HG02970 (cell line): ENCODE data around the gene SPPL2B.
"Not testable (repeated sequence)": the region's sequence is repeated elsewhere in the genome, so short reads cannot be mapped to it uniquely, and the experiment has no call there.

Experiments used
- ATAC-seq: cut with Tn5 transposase; IDR thresholded peaks from one replicate; pipeline ENCODE4 v1.9.1; 2021; ENCODE audit warnings: mild to moderate bottlenecking, moderate library complexity, moderate number of reproducible peaks; ENCODE audit not compliant: unreplicated experiment, low FRiP score

The SPPL2B gene

DNA sequence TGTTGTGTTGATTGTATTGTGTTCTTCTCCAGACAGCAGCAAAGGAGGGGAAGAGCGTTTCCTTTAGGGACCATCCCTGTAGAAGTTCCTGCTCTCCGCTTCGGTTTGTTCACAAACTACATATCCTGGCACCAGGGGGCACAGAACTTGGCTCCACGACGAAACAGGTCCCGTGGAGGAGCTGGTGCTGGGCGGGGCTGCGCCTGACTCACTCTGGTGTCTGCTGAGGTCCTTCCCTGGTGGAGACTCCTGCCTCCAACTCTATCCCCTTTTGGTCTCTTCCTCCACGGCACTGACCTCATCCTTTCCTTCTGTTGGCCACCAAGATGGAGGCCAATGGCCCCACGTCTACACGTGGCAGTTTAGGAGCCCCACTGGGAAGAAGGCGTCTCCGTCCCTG, 46.3 kb downstream of the SPPL2B start:
- ATAC-seq, result no peak

GRCh38 chr19:2375353-2376121, 47.1 kb downstream of the SPPL2B start:
- no peak for ATAC-seq

GRCh38 chr19:2376784-2377519, 48.5 kb downstream of the SPPL2B start:
- no peak for ATAC-seq

GRCh38 chr19:2380567-2380966, 52.1 kb downstream of the SPPL2B start:
- ATAC-seq, result no peak

GRCh38 chr19:2381148-2381820, 52.8 kb downstream of the SPPL2B start:
- no peak for ATAC-seq

DNA sequence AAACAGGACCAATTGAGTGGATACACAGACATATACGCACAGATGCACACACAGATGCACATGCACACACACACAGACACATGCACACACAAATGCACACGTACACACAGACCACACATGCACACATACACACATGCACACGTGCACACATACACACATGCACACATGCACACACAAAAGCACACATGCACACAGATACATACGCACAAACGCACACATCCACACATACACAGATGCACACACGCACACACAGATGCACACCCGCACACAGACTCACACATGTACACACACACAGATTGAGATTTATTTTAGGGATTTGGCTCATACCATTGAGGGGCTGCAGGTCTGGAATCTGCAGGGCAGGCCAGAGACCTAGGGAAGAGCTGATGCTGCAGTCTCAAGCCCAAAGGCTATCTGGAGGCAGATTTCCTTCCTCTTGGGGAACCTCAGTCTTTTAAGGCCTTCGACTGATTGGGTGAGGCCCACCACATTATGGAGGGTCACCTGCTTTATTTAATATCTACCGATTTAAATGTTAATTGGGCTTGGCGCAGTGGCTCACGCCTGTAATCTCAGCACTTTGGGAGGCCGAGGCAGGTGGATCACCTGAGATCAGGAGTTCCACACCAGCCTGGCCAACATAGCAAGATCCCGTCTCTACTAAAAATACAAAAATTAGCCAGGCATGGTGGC, 54.2 kb downstream of the SPPL2B start:
- ATAC-seq, result no peak

DNA sequence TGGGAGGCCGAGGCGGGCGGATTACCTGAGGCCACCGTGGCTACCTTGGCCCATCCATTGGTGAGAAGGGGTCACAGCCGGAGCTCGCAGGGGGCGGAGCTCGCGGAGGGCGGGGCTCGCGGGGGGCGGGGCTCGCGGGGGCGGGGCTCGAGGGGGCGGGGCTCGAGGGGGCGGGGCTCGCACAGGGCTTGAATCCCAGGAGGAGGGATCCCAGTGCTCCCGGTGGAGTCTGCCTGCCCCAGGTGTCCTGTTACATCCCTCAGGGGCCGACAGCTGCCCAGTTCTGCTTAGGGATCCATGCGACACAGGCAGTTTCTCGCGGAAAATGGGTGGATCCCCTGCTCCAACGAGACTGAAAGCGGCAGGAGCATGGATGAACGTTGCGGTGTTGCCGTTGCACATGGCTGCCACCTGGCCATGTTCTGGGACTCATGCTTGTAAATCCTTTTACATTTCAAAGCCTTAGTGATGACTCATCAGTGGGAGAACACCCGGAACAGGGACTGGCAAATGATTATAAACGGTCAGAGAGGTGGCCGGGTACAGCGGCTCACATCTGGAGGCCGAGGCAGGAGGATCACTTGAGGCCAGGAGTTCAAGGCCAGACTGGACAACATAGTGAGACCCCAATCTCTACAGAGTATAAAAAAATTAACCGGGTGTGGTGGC, 56.7 kb downstream of the SPPL2B start:
- ATAC-seq, result no peak

- ATAC-seq, result no peak
Measured at GRCh38 chr19:2387367-2388288, 59.1 kb downstream of the SPPL2B start.

- ATAC-seq, result no peak
Measured at GRCh38 chr19:2389594-2389993, 61.1 kb downstream of the SPPL2B start.

- no peak for ATAC-seq
Measured at GRCh38 chr19:2391118-2391725, 62.7 kb downstream of the SPPL2B start.

DNA sequence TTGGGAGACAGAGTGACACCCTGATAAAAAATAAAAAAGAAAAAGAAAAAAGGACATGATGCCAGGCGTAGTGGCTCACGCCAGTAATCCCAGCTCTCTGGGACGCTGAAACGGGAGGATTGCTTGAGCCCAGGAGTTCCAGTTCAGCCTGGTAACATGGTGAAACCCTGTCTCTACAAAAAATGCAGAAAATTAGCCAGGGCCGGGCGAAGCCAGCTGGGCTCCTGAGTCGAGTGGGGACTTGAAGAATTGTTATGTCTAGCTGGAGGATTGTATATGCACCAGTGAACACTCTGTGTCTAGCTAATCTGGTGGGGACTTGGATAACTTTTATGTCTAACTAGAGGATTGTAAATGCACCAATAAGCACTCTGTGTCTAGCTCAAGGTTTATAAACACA, 63.9 kb downstream of the SPPL2B start:
- no peak for ATAC-seq

GRCh38 chr19:2392899-2393298, 64.4 kb downstream of the SPPL2B start:
- not testable (repeated sequence) for ATAC-seq

- ATAC-seq, result no peak
Measured at GRCh38 chr19:2394054-2394441, 65.6 kb downstream of the SPPL2B start.

- ATAC-seq, result no peak
Measured at GRCh38 chr19:2394442-2395292, 66.2 kb downstream of the SPPL2B start.

DNA sequence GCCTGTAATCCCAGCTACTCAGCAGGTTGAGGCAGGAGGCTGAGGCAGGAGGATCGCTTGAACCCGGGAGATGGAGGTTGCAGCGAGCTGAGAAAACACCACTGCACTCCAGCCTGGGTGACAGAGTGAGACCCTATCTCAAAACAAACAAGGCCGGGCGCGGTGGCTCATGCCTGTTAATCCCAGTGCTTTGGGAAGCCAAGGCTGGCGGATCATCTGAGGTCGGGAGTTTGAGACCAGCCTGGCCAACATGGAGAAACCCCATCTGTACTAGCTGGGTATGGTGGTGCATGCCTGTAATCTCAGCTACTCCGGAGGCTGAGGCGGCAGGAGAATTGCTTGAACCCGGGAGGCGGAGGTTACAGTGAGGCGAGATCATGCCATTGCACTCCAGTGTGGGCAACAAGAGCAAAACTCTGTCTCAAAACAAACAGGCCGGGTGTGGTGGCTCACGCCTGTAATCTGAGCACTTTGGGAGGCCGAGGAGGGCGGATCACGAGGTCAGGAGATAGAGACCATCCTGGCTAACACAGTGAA, 66.9 kb downstream of the SPPL2B start:
- not testable (repeated sequence) for ATAC-seq

DNA sequence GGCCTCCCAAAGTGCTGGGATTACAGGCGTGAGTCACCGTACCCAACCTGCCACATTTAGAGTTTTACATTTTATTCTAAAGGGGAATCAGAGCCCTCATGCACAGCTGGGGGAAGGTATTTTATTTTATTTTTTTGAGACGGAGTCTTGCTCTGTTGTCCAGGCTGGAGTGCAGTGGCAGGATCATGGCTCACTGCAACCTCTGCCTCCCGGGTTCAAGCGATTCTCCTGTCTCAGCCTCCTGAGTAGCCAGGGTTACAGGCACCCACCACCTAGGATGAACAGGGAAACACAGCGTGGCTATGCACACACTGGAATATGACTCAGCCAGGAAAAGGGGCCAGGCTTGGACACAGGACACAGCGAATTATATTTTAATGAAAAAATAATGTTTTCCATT, 68.7 kb downstream of the SPPL2B start:
- ATAC-seq, result not testable (repeated sequence)

GRCh38 chr19:2398735-2399305, 70.3 kb downstream of the SPPL2B start:
- no peak for ATAC-seq
